MM.1S (cell line): ENCODE results near the gene WDFY4.

Experiments
- CTCF ChIP-seq: fragments of 300-600 bp; sonication (generic); IDR thresholded peaks from 2 replicates; pipeline ENCODE4 v1.5.1; 2016; ENCODE audit warnings: antibody characterized with exemption, low read length, mixed read lengths
- EZH2 ChIP-seq: fragments of 300-600 bp; sonication (generic); optimal IDR thresholded peaks from 2 replicates; pipeline ENCODE3; 2017; ENCODE audit warnings: low read depth, mild to moderate bottlenecking, antibody characterized with exemption, low read length, mixed read lengths
- EZH2phosphoT487 ChIP-seq: fragments of 300-600 bp; sonication (generic); IDR thresholded peaks from 2 replicates; pipeline ENCODE4 v1.6.1; 2018; ENCODE audit warnings: antibody characterized with exemption, low read length

GRCh38 chr10:48903151-48903550 lies 218.5 kb downstream of the WDFY4 start:
- TF ChIP-seq CTCF (no peak), EZH2 (no peak), EZH2phosphoT487 (no peak)
